Measurements from ENCODE around the gene LUC7L3.

Gene LUC7L3

DNA sequence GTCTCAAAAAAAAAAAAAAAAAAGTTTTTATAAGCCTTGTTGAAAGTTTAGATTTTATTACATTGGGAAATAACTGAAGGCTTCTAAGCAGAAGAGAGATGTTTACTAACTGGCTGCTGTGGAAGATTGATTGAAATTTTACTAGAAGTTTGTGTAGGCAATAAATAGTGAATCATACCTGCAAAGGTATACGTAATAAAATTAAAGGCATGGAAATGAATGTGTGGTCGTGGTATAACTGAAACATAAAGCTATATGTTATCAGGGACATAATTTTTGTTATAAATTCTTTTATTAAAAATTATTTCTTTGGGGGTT lies 8.7 kb downstream of the LUC7L3 start:
- TF ChIP-seq, protein P1, sequence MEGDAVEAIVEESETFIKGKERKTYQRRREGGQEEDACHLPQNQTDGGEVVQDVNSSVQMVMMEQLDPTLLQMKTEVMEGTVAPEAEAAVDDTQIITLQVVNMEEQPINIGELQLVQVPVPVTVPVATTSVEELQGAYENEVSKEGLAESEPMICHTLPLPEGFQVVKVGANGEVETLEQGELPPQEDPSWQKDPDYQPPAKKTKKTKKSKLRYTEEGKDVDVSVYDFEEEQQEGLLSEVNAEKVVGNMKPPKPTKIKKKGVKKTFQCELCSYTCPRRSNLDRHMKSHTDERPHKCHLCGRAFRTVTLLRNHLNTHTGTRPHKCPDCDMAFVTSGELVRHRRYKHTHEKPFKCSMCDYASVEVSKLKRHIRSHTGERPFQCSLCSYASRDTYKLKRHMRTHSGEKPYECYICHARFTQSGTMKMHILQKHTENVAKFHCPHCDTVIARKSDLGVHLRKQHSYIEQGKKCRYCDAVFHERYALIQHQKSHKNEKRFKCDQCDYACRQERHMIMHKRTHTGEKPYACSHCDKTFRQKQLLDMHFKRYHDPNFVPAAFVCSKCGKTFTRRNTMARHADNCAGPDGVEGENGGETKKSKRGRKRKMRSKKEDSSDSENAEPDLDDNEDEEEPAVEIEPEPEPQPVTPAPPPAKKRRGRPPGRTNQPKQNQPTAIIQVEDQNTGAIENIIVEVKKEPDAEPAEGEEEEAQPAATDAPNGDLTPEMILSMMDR (IDR thresholded peaks at IDR 0.05), result no peak

DNA sequence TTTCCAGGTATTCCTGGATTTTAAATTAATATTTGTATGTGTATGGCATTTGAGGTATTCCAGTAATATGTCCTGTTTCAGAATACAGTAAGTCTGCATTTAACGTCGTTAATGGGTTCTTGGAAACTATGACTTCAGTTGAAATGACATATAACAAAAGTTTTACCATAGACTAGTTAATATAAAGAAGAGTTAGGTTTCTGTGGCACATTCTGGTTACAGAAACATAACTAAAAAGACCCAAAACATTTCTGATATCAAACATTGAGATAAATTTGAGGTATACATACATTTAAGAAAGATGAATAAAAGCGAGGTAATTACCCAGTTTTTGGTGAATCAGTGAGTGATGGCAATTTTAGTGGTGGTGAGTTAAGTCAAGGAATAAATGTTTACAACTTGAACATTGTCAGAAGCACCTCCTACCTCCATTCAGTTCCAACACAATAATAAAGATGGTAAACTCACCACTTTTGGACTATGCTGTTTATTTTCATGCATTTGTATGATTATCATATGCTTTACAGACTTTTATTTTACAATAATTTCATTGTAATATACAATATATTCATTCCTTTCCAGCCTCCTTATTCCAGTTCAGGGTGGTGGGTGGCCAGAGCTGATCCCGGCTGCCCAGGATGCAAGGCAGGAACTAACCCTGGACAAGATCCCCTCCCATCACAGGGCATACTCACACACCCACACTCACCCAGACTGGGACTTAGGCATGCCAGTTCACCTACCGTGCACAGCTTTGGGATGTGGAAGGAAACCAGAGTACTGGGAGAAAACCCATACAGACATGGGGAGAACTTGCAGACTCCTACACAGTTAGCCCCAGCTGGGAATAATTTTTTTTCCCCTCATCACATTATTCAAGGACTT lies 9.7 kb downstream of the LUC7L3 start:
- TF ChIP-seq, protein P1 (IDR thresholded peaks at IDR 0.05), result no peak

DNA sequence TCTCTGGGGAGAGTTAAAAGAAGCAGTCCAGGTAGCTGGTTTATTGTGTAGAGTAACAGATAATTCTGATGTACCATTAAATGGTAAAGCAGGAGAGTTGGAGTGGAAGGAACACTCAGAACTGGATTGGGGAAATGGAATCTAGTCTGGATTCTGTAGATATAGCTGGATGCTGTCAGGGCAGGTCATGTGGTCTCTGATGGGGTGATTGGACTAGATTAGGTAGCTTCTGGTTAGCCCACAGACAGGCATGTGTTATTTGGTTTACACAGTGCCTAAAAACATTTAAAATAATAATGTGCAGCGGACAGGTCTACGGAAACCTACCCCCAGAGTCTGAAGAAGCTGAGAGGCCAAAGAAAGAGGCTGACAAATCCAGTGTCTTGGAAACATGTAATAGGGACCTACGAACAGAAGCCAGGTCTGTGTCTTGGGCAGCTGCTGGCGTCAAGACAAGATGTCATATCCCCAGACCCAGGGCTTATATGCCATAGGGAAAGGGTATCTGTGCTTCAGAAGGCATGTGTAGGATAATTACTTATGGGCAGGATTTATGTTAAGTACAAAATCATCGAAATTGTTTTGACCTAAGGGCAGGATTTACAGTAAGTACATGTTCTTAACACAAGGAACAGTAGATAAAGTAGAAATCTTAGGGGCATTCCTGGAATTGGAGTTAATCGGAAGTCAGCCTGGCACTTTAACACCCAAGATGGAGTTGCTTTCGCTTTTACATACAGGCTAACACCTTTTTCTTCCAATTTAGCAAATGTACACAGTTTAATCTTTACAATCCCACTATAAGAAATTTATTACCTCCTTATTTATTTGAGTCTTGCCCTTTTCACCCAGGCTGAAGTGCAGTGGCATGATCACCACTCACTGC lies 12.4 kb downstream of the LUC7L3 start:
- TF ChIP-seq, protein P1 (IDR thresholded peaks at IDR 0.05), result no peak

DNA sequence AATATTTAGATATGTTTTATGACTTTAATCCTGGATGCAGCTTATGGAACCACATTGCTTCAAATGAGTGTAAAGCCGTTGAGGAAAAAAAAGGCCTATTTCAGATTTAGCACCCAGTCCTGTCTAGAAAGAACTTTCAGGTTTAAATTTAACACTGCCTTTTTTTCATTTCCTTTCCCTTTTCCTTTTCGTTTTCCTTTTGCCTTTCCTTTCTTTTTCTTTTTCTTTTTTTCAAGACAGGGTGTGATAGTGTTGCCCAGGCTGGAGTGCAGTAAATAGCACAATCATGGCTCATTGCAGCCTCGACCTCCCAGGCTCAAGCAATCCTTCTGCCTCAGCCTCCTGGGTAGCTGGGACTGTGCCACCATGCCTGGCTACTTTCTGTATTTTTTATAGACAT lies 15.9 kb downstream of the LUC7L3 start:
- TF ChIP-seq, protein P1 (IDR thresholded peaks at IDR 0.05), result no peak

DNA sequence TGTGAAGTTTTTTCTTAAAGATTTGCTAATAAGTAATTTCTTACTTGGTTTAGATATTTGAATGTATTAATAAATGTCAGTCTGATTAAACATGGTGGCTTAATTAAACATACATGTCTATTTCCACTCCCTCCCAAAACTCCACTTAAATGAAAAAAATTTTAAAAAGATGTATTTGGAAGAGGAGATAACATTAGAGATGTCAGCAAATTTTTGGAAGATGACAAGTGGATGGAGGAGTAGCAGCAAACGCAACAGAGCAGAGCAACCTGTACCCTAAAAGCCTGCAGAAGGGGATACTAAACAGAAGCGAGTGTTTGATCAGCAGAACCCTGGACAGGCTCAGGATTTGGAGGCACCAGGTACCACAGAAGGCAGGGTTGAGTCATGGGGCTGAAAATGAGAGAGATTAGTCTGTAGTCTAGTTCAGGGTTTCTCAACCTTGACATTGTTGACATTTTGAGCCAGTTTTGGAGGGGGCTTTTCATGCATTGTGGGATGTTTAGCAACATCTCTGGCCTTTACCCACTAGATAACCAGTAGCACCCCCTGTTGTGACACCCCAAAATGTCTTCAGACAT lies 17.8 kb downstream of the LUC7L3 start:
- TF ChIP-seq, protein P1 (IDR thresholded peaks at IDR 0.05), result no peak

DNA sequence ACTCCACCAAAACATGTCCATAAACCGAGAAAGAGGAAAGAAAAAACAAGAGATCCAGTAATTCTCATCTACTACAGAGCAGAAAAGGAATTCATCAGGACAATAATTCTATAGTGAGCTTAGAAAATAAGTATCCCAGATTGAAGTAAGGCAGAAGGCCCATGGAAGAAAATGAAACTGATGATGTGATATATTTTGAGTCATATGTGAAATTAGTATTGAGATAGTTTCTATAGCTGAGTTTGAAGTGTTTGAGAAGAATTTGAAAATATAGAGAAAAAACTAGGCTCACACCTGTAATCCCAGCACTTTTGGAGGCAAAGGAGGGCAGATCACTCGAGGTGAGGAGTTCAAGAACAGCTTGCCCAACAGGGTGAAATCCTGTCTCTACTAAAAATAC lies 19.7 kb downstream of the LUC7L3 start:
- TF ChIP-seq, protein P1 (IDR thresholded peaks at IDR 0.05), result no peak

DNA sequence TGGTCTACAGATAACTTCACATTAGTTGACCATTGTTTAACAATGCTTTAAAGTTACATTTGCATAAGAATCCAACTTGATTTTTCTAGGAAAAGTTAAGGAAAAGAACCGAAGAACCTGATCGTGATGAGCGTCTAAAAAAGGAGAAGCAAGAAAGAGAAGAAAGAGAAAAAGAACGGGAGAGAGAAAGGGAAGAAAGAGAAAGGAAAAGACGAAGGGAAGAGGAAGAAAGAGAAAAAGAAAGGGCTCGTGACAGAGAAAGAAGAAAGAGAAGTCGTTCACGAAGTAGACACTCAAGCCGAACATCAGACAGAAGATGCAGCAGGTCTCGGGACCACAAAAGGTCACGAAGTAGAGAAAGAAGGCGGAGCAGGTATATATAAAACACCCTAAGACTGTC lies 26.2 kb downstream of the LUC7L3 start:
- TF ChIP-seq, protein P1 (IDR thresholded peaks at IDR 0.05), result no peak
